Activated gamma-delta T cell treated with anti-CD3 and anti-CD28 coated beads, Interleukin-2, amount 50 U/mL, for 16 hours (primary cell): ENCODE results near the gene MON2.
A peak's percentile ranks its signal among the peaks of the same experiment; 100 is the strongest.

Source experiments
- DNase-seq: peaks from one replicate; pipeline ENCODE4 v3.0.0-alpha.2; 2020; ENCODE audit warnings: low read depth

The MON2 gene

DNA sequence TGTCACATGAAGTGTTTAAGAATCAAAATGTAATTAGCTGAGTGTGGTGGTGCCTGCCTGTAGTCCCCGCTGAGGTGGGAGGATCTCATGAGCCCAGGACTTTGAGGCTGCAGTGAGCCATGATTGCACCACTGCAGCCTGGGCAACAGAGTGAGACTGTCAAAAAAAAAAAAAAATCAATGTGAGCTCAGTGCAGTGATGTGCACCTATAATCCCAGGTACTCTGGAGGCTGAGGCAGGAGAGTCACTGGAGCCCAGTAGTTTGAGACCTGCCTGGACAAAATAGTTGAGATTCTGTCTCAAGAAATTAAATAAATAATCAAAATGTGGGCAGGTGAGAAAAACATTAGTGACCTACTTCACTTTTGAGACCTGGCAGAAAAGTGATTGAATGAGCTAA lies 140.0 kb downstream of the MON2 start:
- no peak for DNase-seq

DNA sequence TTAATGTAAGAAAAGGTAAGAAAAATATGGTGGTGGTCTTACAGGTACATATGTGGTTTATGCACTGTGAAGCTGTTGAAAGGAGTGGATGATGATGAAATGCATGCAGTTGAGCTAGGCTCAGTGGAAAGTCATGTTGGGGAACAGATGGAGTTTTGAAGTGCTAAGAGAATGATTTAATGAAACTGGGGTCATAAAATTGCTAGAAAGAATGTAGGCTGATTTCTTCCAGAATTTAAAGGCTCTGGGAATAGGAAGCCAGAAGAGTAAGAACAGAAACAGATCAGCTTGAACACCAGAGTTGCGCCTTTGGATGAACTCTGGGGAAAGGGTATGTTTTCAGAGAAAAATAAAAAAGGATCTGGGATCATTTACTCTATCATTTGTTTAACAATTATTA lies 146.5 kb downstream of the MON2 start:
- DNase-seq: no peak

GRCh38 chr12:62618319-62618718 lies 151.7 kb downstream of the MON2 start:
- DNase-seq: no peak

- no peak for DNase-seq
Measured at GRCh38 chr12:62618930-62619329, 152.3 kb downstream of the MON2 start.

GRCh38 chr12:62621101-62621638 lies 154.5 kb downstream of the MON2 start:
- DNase-seq: no peak

DNA sequence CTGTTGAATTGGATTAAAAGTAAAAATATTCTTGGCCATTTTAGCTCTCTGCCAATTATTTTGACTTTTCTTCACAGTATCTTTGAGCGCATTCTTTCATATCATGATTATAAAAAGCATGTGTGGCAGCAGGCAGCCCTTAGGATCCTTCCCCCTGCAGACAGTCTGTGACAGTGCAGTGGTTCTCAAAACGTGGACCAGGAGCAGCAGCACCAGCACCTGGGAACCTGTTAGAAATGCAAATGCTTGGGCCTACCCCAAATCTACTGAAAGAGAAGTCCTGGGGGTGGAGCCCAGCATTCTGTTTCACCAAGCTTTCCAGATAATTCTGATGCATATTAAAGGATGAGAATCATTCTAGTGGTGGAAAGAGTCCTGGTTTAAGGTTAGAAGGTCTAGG lies 155.6 kb downstream of the MON2 start:
- DNase-seq: no peak

DNA sequence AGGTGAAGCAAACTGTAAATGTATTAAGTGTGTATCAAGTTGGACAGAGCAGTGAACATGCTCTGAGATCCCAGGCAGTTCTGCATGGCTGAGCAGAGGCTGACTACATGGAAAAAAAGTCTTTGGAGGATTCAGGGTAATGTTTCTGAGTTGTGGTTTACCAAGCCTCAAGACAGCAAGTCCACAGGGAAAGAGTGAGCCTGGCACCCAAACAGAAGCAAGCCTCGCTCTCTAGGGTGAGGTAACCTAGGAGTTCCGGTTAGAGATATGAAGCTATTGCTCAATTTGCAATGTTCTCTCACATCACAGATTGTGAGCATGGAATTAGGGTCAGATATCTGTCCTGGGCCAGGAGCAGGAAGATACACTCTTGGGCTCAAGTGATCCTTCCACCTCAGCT lies 158.6 kb downstream of the MON2 start:
- no peak for DNase-seq

GRCh38 chr12:62627181-62627580 lies 160.6 kb downstream of the MON2 start:
- DNase-seq: no peak

DNA sequence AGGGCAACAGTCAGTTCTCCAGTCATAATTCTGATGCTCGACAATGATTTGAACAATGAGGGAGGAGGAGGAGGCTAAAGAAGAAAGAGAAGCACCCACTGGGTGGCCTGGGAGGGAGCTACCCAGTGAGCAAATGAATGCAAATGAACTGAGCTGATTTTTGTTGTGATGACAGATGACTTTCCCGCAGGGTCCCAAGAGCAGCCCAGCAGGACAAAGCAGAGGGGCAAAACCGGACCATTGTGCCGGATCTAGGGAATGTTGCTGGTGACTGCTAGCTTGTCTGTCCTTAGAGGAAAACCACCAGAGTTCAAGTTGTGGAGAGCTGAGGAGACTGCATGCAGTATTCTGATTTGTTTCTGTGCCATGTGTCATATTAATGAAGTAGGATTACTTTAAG lies 162.8 kb downstream of the MON2 start:
- no peak for DNase-seq

DNA sequence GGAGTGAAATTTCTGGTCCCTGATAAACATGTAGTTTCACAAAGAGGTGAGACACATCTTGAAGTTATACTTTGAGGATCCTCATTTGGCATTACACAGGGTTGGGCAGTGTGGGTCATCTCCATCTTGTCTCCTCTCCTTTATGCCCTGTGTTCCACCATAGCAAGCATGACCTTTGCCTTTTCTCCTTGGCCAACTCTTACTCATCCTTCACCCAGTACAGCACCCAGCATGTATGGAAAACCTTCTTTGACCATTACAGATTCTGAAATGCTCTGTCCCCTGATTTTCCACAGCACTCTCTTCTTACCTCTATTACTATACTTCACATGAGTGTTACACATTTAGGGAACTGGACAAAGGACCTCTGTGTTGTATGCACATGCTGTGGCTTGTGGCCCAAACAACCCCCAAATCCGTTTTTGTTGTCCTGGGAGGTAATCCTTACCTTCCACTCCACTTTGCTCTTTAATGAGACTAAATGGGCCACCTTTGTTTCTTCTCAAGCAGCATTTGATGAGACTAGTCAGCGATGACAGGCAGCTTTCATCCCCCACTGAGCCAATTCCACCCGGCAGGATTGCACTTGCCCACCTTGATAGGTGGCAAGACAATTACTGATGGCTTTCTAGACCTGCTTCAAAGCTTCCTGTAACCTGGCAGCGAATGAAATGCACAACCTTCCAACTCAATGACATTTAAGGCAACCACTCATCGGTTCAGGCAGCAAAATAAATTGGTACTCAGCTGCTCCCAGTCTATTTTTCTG lies 163.5 kb downstream of the MON2 start:
- no peak for DNase-seq

DNA sequence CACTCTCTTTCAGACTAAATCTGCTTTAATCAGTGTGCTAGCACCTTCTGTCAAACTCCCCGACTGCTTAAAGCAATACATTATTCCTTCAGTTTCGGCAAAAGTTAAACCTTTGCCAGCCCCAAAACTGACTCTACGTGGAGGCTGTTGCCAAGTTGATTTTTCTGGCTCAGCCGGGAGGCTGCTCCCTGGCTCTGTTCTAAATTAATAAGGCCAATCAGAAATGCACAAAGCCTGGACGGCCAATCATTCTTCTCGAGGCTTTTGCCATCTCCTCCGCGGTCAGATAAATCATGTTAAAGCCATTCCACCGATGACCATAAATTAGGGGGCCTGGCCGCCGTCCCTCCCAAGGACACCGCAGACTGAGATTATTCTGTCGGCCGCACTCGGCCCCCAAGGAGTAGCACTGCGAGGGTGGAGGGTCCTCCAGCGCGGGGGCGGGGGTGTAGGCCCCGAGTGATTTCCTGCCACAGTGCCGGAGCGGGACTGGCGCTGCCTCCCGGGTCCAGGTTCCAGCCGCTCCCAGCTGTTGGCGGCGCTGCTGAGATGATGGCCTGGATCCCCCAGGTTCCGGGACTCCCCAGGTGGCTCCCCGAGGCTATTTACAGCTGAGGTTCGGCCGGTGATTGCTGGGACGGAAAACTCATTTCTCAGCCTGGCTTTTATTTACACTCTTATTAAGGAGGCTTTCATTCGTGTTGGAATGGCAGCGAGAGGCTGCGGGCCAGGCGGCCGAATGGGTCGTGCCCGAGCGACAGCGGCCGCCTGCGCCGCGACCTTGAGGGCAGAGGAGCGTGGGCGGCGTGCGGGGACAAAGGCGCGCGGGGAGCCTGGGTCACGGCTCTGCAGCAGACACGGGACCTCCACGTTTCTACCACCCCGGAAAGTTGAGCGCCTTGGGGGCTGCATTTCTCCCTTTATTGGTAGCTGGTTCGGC lies 165.1 kb downstream of the MON2 start:
- DNase-seq: no peak

DNA sequence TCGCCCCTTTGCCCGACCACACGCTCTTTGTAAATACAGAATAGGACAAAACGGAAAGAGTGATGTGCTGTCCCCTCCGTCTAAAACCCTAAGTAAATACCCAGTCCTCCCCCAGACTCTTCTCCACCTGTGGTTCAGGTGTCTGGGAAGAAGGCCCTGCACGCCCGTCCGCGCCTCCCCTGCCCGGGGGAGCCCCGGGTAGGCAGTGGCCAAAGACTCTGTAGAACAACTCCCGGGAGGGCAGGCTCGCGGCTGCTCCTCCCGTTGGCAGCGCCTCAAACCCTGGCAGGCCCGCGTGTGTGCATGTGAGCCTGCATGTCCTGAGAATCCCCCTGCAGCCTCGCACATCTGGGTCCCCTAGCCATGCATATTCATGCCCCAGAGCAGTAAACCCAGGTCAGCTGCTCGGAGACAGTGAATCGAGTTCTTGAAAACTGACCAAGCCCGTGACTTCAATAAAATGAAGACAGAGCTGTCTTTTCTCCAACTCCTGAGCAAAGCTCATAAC lies 165.8 kb downstream of the MON2 start:
- peak; percentile 4 for DNase-seq

- no peak for DNase-seq
Measured at GRCh38 chr12:62635649-62636048, 169.0 kb downstream of the MON2 start.

DNA sequence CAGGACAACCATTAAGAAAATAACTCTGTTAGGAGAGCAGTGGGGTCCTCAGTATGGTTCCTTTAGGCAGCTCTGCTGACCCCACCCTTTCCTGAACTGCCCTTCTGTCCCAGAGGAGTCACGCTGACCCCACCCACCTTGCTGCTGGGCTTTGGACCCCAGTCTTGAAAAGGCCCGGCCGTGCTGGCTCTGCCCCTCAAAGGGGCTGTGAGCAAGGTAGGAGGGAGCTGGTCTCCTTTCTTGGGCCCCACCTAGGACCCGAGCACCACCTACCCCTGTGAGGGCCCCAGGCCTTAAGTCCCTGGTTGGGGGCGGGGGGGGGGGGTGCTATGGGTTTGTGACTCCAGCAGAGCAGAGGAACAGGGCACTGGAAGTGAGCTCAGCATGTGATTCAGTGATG lies 171.1 kb downstream of the MON2 start:
- no peak for DNase-seq

GRCh38 chr12:62640910-62641448 lies 174.4 kb downstream of the MON2 start:
- DNase-seq: peak; percentile 4

- no peak for DNase-seq
Measured at GRCh38 chr12:62642486-62642885, 175.9 kb downstream of the MON2 start.

DNA sequence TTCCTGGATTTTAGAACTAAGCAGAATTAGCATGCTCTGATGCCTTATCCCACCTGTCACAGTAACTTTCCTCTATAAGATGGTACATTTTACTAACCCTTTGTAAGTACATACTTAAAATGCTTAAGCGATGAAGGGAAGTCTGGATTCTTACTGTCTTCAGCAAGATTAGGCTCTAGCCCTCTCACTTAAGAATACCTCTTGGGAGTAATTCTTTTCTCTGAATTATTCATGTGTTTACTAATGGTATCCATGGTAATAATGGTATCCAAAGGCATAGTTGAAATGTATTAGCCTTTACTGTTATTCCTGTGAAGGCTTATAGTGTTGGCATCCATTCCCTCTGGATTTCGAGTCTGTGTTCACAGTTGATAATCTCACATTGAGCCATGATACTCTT lies 176.9 kb downstream of the MON2 start:
- no peak for DNase-seq

DNA sequence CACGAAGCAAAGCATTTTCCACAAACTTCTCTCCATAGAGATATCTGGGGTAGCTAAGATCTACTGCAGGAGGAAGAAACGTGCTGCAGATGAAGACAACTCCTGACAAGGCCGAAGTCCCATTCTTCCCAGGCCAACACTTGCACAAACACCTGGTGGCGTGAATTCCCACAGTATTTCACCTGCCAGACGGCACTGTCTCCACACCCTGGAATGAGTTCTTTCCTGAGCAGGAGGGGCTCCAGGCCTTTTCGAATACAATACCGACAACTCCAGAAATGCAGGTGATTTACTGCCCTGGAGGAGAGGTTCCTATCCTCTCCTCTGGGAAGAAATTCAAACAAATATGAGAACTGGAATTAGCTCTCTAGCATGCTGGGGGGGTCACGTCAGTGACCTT lies 179.9 kb downstream of the MON2 start:
- DNase-seq: no peak

GRCh38 chr12:62647586-62647985 lies 181.0 kb downstream of the MON2 start:
- no peak for DNase-seq

- no peak for DNase-seq
Measured at GRCh38 chr12:62649412-62650138, 182.9 kb downstream of the MON2 start.
